Measurements from ENCODE around the gene IFI27L2.
"Not testable (repeated sequence)": the region's sequence is repeated elsewhere in the genome, so short reads cannot be mapped to it uniquely, and the experiment has no call there.

The IFI27L2 gene, protein sequence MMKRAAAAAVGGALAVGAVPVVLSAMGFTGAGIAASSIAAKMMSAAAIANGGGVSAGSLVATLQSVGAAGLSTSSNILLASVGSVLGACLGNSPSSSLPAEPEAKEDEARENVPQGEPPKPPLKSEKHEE

GRCh38 chr14:94129111-94129757 lies at the start of gene IFI27L2:
TSS of gene IFI27L2 (minus strand) at chr14:94129604. CDS start at chr14:94129564, 40 bp downstream.
- DNase-seq (ENCODE audit: low spot score), result peak; percentile 39

- DNase-seq (ENCODE audit: low spot score), result no peak
These were observed 48.4 kb upstream of the IFI27L2 start for GRCh38 chr14:94177806-94178205.

- no peak for DNase-seq (ENCODE audit: low spot score)
These were observed 47.4 kb upstream of the IFI27L2 start for GRCh38 chr14:94176808-94177207.

DNA sequence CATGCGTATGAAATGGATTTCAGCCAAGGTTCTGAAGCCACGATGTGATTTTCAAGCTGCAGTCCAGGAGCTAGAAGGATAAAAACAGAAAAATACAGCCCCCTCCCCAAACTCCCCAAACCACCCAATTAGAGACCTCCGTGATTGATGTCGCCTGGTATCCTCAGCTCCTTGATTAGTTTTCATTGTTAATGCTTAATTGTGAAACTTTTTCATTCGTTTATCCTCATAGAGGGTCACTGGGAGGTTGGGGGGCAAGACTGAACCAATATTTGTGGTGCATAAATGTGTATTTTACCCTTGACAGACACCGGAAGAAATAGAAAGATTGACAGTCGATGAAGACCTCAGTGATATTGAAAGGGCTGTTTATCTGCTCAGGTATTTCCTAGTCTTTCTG lies 46.3 kb upstream of the IFI27L2 start:
- no peak for DNase-seq (ENCODE audit: low spot score)

GRCh38 chr14:94175011-94175745 lies 45.8 kb upstream of the IFI27L2 start:
- DNase-seq (ENCODE audit: low spot score), result no peak

GRCh38 chr14:94174604-94175010 lies 45.2 kb upstream of the IFI27L2 start:
- no peak for DNase-seq (ENCODE audit: low spot score)

DNA sequence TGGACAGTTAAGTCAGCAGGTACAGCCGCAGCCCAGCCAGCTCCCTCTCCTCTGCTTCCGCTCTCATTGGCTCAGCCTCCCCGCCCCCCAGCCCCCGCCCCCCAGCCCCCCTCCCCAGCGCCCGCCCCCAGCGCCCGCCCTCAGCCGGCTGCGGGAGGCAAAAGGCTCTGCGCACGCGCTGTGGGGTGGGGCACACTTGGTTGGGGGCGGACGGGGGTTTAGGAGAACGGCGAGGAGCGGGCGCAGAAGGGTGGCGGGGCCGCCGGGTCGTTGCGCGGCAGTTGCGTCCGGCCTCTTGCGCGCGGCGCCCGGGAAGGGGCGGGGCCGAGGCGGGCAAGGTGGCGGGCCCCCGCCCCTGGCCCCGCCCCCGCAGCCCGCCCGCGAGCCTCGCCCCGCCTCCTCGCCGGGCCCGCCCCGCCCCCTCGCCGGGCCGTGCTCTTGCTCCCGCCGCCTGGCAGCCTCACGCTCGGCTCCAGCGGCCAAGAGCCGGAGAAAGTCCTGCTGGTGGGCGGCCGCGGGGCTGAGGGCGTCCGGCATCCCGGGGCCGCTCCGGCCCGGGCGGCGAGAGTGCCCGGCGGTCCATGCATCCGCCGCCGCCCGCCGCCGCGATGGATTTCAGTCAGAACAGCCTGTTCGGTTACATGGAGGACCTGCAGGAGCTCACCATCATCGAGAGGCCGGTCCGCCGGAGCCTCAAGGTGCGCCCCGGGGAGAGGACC lies 44.6 kb upstream of the IFI27L2 start, which contains the start of gene PPP4R4:
Gene PPP4R4 (plus strand): TSS at position 438 of the 719 bp plus-strand sequence. CDS start 144 bp downstream, at position 582.
- peak; percentile 33 for DNase-seq (ENCODE audit: low spot score)

DNA sequence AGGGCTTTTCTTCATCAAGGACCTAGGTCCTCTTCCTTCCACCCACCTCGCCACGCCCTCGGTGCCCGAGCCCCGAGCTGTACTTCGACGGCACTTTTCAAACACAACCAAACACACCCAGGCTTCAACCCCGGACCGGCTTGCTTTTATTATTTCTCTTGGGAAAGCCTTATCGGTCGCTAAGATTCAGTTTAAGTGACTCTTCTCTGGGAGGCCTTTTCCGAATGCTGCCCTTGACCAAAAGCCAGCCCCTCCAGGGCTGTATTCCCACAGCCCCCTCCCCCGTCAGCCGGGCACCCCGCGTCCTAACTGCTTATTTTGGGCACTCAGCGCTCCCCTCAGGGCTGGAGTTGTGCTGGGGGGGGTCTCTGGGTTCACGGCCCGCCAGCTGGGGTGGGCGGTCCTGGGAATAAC lies 44.1 kb upstream of the IFI27L2 start:
- DNase-seq (ENCODE audit: low spot score), result no peak

- no peak for DNase-seq (ENCODE audit: low spot score)
These were observed 43.1 kb upstream of the IFI27L2 start for GRCh38 chr14:94172545-94172944.

- no peak for DNase-seq (ENCODE audit: low spot score)
These were observed 41.8 kb upstream of the IFI27L2 start for GRCh38 chr14:94171208-94171607.

DNA sequence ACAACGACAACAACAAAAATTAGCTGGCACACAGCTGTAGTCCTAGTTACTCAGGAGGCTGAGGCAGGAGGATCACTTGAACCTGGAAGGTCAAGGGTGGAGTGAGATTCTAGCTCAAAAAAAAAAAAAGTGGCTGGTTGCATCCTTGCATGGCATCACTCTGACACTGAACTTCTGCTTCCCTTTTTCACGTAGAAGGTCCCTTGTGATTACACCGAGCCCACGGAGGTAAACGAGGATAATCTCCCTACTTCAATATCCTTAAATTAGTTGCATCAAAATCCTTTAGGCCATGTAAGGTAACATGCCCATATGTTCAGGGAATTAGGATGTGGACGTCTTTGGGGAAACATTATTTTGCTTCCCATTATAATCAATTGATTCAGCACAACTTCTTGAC lies 40.7 kb upstream of the IFI27L2 start:
- no peak for DNase-seq (ENCODE audit: low spot score)

DNA sequence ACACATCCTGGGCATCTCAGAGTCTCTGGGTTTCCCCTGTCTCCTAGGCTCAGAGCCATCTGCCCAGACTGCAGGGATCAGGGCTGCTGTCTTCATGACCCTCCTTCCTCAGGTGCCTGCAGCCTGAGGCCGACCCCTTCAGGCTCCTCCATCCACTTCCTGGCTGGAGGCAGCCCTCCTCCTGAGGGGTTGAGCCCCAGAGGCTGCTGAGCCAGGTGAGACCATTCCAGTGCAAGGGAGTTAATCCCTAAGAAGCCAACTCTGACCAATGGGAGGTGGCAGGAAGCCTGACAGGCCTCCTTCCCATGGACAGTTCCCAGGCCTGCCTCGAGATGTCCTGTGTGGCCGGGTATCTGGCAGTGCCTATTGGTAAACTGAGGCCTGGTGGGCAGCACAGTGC lies 36.3 kb upstream of the IFI27L2 start:
- no peak for DNase-seq (ENCODE audit: low spot score)

DNA sequence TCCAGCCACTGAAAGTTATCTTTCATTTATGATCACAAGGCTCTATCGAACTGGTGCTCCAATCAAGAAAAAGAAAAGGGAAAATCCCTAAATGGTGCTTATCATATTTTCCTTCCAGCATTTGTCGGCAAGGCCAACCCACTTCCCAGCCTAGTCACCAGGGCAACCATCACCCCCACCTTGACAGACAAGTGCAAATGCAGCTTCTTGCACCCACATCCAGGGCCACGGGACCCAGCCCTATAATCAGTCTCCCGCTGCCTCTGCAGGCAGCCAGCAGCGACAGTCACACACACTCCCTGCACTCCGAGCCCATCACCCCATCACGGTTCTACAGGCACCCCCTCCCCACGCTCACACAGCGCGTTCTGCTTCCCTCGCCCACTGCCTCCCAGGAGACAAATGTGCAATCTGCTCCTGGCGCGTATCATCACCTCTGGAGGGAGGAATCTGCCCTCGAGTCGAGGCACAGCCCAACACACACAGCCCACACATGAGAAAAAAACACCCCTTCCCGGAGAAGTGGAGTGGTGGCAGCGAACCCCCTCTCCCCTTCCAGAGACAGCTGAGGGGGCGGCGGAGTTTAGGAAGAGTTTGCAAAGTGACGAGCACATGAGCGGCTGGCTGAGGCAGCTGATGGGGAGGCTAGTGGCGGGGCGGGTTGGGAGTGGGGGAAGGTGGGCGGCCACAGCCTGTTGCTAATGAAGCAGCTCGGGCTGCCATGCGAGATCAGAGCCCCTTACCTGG lies 35.5 kb upstream of the IFI27L2 start:
- no peak for DNase-seq (ENCODE audit: low spot score)

DNA sequence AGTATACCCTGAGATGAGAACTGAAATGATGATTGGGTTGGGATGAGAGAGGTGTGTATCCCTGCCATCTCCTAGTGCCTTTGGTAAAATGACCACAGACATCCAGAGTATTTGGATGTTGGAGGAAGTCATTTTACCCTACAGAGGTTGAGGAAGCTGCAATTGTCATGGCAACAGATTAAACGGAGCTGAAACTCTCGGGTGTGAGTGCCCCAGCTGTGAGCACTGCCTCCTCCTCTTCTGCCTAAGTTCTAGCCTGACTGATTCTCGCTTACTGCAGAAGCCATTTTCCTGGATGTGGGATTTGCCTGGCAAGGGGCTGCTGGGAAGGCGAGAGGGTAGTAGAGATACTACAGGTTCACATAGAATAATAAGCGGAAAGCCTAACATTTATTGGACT lies 34.4 kb upstream of the IFI27L2 start:
- no peak for DNase-seq (ENCODE audit: low spot score)

- DNase-seq (ENCODE audit: low spot score), result no peak
These were observed 33.1 kb upstream of the IFI27L2 start for GRCh38 chr14:94162466-94162865.

GRCh38 chr14:94161981-94162380 lies 32.6 kb upstream of the IFI27L2 start:
- DNase-seq (ENCODE audit: low spot score), result no peak

- DNase-seq (ENCODE audit: low spot score), result no peak
These were observed 31.7 kb upstream of the IFI27L2 start for GRCh38 chr14:94161058-94161457.

GRCh38 chr14:94158239-94158883 lies 29.0 kb upstream of the IFI27L2 start:
- DNase-seq (ENCODE audit: low spot score), result no peak

GRCh38 chr14:94157197-94157596 lies 27.8 kb upstream of the IFI27L2 start:
- no peak for DNase-seq (ENCODE audit: low spot score)

GRCh38 chr14:94156143-94156542 lies 26.7 kb upstream of the IFI27L2 start:
- DNase-seq (ENCODE audit: low spot score), result not testable (repeated sequence)

- no peak for DNase-seq (ENCODE audit: low spot score)
These were observed 24.4 kb upstream of the IFI27L2 start for GRCh38 chr14:94153750-94154342.

All from kidney capillary endothelial cell (primary cell).